ENCODE results near the gene E2F1.
"Not testable (repeated sequence)": the region's sequence is repeated elsewhere in the genome, so short reads cannot be mapped to it uniquely, and the experiment has no call there.

The E2F1 gene

DNA sequence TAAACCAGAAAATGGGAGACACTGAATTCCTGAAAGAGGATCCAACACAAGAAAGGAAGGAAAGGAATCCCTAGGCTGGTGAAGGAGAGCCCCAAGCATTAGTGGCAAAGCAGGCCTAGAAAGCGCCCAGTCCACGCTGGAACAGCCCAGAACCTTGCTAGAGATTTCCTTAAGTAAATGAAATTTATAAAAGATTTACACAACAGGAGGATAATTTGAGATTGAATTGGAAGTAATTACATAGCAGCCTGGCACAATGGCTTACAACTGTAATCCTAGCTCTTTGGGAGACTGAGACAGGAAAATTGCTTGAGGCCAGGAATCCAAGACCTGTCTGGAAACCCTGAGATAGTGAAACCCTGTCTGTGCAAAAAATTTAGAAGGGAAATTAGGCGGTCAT, 50.8 kb downstream of the E2F1 start:
- DNase-seq, result no peak

DNA sequence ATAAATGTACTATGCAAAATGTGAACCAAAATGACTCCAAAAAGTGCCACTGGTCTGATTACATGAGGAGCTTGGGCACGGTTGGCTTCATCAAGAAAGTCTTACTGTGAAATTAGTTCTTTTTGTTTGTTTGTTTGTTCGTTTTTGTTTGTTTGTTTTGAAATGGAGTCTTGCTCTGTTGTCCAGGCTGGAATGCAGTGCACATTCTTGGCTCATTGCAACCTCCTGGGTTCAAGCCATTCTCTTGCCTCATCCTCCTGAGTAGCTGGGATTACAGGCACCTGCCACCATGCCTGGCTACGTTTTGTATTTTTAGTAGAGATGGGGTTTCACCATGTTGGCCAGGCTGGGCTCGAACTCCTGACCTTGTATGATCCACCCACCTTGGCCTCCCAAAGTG, 54.3 kb downstream of the E2F1 start:
- DNase-seq, result not testable (repeated sequence)

DNA sequence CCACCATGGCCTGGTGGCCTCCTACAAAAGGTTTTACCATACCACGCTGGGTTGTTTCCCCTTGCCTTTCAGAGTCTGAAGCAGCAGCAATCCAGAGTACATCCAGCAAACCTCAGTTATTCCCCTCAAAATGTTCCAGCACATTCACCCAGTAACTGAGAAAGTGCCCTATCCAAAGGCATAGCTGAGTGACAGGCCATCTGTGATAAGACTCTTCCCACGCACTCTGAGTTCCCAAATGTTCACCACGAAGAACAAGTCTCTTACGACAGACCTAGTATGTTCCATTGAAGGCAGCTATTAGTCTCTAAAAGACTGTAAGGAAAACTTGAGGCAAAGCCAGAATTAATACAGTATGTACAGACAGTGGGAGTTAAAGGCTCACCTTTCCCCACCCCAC, 55.7 kb downstream of the E2F1 start:
- DNase-seq, result no peak

DNA sequence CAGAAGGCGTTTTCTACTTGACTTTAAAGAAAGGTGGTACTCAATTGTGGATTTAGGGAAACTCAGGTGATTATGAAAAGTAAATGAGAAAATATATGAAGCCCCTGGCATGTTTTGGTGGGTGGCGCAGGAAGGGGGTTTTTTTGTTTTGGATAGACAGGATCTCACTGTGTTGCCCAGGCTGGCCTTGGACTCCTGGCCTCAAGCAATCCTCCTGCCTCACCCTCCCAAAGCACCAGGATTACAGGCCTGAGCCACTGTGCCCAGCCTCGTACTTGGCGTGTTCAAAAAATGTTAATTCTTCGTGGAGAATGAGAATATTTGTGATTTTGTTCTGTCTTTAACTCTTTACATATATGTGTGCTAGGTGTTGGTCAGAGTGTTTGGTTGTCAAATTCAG, 56.2 kb downstream of the E2F1 start:
- no peak for DNase-seq

DNA sequence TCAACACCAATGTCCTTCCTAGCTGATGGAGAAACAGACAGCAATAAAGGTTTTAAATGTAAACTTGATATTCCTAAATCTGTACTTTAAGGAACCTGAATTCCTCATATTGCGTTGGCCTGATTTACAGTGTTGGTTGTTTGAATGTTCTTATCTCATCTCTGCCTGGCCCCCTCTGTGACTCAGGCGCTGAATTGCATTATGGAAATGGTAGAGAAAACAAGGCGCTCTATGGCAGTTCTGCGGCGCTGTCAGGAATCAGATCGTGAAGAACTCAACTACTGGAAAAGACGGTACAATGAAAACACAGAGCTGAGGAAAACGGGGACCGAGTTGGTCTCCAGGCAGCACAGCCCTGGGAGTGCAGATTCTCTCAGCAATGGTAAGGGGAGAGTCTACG, 56.7 kb downstream of the E2F1 start:
- DNase-seq, result no peak

DNA sequence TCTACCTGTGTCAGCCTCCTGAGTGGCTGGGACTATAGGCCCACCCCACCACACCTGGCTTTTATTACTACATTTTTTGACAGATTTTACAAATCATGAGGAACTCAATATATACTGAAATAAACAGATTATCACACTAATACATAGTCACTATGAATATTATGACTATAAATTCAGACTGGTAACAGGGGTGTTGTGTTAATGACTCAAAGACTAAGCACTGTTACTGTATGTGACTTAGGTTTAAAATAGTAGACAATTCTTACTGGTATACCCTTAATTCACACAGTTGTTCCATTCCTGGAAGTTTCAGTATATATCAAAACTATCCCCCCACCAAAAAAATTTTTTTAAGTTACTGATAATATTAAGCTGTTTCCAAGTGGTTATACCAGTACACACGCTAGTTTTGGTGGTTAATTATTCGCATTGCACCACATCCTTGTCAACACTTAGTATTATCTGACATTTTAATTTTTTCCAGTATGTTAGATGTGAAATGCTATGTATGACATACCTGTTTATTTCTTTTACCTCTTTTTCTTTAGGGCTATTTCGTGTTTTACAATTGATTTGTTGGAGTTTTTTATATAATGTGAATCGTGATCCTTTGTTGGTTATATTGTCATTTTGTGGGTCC, 58.5 kb downstream of the E2F1 start:
- DNase-seq, result no peak

DNA sequence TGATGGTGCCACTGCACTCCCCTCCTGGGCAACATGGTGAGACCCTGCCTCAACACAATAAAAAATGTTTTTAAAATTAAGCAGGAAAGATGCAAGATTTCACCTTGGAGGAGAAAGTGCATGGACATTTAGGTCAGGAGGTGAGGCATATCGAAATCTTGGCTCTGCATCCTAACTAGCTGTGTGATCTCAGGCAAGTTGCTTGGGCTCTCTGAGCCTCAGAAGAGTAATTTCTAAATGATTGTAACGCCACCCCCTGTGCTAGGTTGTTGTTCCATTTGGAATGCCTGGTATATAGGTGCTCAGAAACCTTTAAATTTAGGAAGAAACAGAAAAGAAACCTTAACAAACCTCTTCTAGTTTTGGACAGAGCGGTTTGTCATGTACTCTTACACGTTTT, 60.0 kb downstream of the E2F1 start:
- DNase-seq, result no peak

Measured in activated CD4-positive, alpha-beta T cell treated with anti-CD3 and anti-CD28 coated beads, Interleukin-2, amount 50 U/mL, for 16 hours (primary cell).